ENCODE measurements around the gene OR10R2.

OR10R2 gene

GRCh38 chr1:158527190-158527815 lies 55.3 kb downstream of the OR10R2 start:
- peak; percentile 55 for DNase-seq (ENCODE audit: low spot score)
